SJSA1 (cell line): ENCODE data around the gene ABLIM2. TPM values are rescaled to one million over a fixed set of nuclear protein-coding genes. Genes with fewer than 3 reads are reported as not detected.

ENCODE experiments used
- DNase-seq, 2 experiments: peaks; one replicate each; pipeline ENCODE4 v3.0.0-alpha.2; 2015 to 2020; ENCODE audit warnings: low spot score in 2 of 2, low read depth in 1 of 2
- H3K27ac ChIP-seq: fragments of 250-450 bp; sonication (Bioruptor Pico); 2 replicates; pipeline ENCODE4 v1.5.1; 2020; ENCODE audit warnings: mild to moderate bottlenecking, moderate library complexity
- H3K27me3 ChIP-seq: fragments of 250-450 bp; sonication (Bioruptor Pico); replicated peaks from 2 replicates; pipeline ENCODE4 v1.5.1; 2020; ENCODE audit warnings: mild to moderate bottlenecking, moderate library complexity
- H3K36me3 ChIP-seq: fragments of 250-450 bp; sonication (Bioruptor Pico); 2 replicates; pipeline ENCODE4 v1.5.1; 2020; ENCODE audit warnings: mild to moderate bottlenecking
- H3K4me1 ChIP-seq: fragments of 250-450 bp; sonication (Bioruptor Pico); replicated peaks from 2 replicates; pipeline ENCODE4 v1.6.1; 2021; ENCODE audit warnings: mild to moderate bottlenecking
- H3K4me3 ChIP-seq: fragments of 250-450 bp; sonication (Bioruptor Pico); 2 replicates; pipeline ENCODE4 v1.5.1; 2020; ENCODE audit warnings: mild to moderate bottlenecking
- H3K9me3 ChIP-seq: fragments of 250-450 bp; sonication (Bioruptor Pico); replicated peaks from 2 replicates; pipeline ENCODE4 v1.5.1; 2020; ENCODE audit warnings: mild to moderate bottlenecking
- total RNA-seq: library from RNA; depleted of rRNA; stranded (reverse); fragments of >200 nt; shearing (Covaris generic); gene quantifications from 2 replicates; pipeline ENCODE4 v1.2.3, GENCODE V29; 2014

Gene ABLIM2
- total RNA-seq, 1 experiment from 2014 or later: 0.13 TPM

DNA sequence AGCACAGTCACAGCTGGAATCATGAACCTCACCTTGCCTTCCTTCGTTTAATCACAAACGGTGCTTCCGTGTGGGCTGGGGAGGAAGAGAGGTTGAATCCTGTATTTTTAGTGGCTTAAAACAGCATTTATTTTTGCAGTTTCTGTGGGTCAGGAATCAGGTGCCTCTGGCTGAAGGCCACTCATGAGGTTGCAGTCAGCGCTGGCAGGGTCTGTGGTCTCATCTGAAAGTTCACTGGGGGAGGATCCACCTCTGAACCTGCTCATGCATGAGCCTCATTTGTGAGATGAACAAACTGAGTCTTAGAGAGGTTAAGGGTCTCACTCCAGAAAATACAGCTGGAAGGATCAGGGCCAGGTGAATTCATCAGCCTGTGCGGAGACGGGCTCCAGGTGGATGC lies 17.1 kb upstream of the ABLIM2 start:
- Histone ChIP-seq H3K27ac (no peak overlapping the region), H3K36me3 (no peaks in the 10 kb centered on the region), H3K4me3 (no peak overlapping the region), H3K9me3 (no peaks in the 10 kb centered on the region), H3K27me3 (peaks cover 8% of the 10 kb centered on the region; the same call in 1 of the 2 replicates), H3K4me1 (no peaks in the 10 kb centered on the region)
- DNase-seq: no peak

DNA sequence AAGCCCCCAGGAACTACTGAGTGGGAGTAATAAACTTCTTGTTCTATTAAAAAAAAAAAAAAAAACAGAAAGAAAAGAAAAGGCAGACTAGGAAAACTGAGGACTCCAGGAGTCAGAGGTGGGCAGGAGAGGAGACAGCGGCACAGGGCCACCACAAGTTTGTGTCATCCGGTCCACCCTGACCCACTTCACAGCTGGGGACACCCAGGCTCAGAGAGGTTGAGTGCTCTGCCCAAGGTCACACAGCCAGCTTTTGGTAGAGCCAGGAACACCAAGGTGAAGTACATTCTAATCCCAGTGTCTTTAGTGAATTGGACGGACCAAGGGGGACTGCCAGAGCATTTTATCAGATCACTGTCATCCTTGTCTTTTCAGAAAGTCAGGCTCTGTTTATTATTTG lies 16.4 kb upstream of the ABLIM2 start:
- Histone ChIP-seq H3K4me1 (no peaks in the 10 kb centered on the region), H3K27me3 (peaks cover 10% of the 10 kb centered on the region; the same call in 1 of the 2 replicates), H3K36me3 (no peaks in the 10 kb centered on the region), H3K9me3 (no peaks in the 10 kb centered on the region), H3K27ac (no peak overlapping the region), H3K4me3 (no peak overlapping the region)
- no peak for DNase-seq

DNA sequence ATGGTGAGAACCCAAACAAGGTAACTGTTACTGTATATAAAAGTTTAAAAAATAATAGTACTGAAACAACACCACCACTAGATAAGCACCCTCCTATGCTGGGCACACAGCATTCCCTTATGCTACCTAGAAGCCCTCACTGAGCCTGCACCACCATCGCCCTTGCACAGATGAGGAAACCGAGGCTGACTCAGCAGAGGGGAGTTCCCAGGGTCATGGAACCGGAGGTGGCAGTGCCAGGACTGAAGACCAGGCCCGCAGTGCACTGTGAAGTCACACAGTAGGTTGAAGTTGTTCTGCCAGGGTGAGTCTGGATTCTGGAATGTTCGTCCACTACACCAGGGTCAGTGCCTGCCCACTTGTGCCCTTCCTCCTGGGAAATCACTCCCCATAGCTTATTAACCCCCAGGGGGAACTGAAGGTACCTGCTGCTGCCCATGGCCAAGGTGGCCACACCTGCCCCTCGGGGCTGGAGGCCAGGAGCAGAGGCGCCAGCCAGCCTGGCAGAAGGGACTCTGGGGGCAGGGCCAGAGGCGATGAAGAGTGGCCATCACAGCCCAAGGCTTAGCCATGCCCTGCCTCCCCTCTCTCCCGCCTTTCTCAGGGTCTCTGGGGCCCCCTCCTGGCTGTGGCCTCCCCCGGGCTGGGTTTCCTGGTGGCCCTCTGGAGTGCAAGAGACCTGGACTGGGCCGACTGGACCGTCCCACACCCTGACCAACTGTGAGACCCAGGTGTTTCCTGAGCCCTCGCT lies 15.1 kb upstream of the ABLIM2 start:
- Histone ChIP-seq H3K4me3 (no peak overlapping the region), H3K27me3 (peaks cover 10% of the 10 kb centered on the region; the same call in 1 of the 2 replicates), H3K4me1 (no peaks in the 10 kb centered on the region), H3K27ac (no peak overlapping the region), H3K36me3 (no peaks in the 10 kb centered on the region), H3K9me3 (peaks cover 2% of the 10 kb centered on the region)
- DNase-seq: no peak

DNA sequence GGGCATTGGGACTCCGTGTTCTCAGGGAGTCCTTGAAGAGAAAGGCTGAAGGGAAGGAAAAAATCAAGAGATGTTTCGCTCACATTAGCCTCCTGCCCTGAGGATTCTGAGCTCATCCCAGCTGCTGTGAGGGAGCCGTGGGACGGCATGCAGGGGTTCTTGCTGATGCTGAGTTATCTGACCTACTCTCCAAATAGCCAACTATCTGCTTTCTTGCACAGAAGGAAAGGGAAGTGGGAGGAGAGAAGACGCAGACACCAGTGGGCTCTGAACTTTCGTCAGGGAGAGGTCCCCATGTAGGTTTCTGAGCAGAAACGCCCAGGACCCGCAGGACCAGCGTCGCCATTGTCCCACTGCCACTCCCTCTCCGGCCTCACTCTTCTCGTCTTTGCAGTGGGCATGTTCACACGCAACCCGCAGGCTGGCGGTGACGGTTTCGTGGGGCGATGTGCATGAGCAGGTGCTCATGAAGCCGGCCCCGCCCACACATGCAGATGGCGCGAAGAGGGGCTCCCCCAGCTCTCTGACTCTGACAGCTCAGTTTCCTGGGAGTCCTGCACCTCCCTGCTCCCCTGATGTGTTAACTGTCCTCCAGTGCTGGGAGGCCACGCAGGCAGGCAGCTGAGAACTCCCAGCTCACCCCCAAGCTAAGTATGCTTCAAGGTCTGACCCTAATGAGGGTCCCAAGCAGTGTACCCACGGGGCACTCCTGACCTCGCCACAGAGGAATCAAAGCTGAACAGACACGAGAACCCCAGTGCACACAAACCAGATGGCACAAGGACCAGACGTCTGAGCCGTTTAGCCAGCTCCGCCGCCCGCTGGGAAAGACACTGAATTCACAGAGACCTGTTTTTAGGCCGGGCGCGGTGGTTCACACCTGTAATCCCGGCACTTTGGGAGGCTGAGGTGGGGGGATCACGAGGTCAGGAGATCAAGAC lies 13.6 kb upstream of the ABLIM2 start:
- no peak for DNase-seq
- Histone ChIP-seq H3K27me3 (peaks cover 16% of the 10 kb centered on the region; the same call in 1 of the 2 replicates), H3K4me1 (no peaks in the 10 kb centered on the region), H3K9me3 (peaks cover 11% of the 10 kb centered on the region), H3K27ac (no peak overlapping the region), H3K4me3 (no peak overlapping the region), H3K36me3 (no peaks in the 10 kb centered on the region)

DNA sequence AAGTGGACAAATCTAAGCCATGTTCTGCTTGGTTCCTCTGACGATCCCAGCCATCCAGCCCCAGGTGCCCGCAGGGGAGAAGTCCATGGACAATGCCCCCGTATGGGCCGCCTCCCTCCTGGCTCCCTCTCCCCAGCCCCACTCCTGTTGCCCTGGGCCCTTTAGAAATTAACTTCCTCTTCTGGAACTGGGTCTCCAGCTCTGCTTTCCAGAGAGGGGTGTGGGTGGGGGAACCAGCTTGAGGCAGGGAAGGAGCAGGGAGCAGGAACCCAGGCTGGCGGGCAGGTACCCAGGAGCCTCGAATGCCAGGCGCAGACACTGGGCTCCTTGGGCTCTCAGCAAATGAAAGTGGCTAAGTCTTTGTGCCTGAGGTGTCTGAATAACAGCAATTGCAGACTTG lies 12.7 kb upstream of the ABLIM2 start:
- no peaks in the 10 kb centered on the region for H3K4me1 ChIP-seq
- no peak for DNase-seq
- H3K36me3 ChIP-seq: no peaks in the 10 kb centered on the region
- no peak overlapping the region for H3K27ac ChIP-seq
- no peak overlapping the region for H3K4me3 ChIP-seq
- peaks cover 11% of the 10 kb centered on the region for H3K9me3 ChIP-seq
- H3K27me3 ChIP-seq: peaks cover 16% of the 10 kb centered on the region; the same call in 1 of the 2 replicates

DNA sequence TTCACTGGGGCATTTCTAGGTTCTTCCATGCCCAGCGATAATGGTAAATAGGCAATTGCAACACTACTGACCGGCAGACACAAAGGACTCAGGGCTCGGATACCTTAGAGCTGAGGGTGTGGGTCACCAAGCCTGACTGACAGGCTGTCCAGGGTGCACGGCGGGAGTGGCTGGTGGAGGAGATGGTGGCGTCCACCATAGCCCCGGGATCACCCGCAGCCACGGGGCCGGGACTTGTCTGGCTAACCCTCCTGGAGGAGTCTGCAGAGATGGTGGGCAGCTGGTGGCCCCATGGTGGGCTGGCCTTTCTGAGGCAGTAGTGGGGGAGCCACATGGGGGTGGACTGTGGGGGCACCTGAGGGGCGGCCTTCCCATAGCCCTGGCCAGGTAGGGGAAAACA lies 11.7 kb upstream of the ABLIM2 start:
- H3K4me3 ChIP-seq: no peak overlapping the region
- no peaks in the 10 kb centered on the region for H3K36me3 ChIP-seq
- H3K27ac ChIP-seq: no peak overlapping the region
- H3K9me3 ChIP-seq: peaks cover 11% of the 10 kb centered on the region
- DNase-seq: no peak
- H3K4me1 ChIP-seq: no peaks in the 10 kb centered on the region
- peaks cover 16% of the 10 kb centered on the region for H3K27me3 ChIP-seq

DNA sequence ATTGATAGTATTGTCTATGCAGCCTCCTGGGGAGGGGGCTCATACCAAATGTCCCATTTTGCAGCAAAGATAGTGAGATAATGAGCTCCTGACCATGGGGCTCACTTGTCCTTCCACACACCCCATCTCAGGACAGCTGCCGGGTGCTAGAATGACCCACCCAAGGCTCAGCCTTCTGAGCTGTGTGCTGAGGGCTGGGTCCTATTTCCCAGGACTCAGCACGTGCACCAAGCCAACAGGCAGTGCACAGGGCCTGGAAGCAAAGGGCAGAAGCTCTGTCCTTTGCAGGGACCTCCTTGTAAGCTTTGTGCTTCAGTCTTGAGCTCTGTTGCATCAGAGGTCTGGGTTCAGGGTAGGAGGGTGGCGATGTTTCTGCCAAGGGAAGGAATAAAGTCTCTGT lies 11.2 kb upstream of the ABLIM2 start:
- Histone ChIP-seq H3K27me3 (peaks cover 18% of the 10 kb centered on the region), H3K27ac (no peak overlapping the region)

DNA sequence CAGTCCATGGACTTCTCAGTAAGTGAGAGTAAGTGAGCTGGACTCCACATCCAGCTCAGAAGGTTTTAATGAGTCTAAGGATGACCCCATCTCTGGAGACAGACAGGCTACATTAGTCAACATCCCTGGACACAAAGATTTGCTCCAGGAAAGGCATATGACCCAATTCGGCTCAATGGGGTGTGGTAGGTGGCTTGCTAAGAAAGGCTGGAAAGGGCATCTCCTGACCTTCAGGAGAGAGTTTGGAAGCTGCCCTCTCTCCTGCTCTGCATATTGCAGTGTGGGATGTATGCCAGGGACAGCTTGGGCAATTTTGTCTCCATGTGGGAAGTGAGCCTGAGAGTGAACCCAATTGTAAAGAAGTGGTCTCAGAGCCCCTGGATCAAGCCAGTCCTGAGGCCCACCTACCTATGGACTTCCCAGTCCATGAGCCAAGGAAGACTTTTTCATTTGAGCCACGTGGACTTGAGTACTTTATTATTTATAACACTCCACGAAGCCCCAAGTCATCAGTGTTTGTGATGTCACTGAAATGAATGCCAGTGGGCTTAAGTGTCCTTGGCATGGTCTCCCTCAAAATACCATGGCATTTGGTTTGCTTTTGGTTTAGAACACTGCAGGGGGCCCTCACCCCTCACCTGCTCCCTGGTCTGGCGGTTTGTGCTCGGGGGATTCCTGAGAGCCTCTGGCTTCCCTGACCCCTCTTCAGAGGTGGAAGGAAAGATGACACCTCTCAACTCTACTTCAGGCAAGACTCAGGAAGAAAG lies 10.4 kb upstream of the ABLIM2 start:
- H3K27me3 ChIP-seq: peaks cover 26% of the 10 kb centered on the region
- no peaks in the 10 kb centered on the region for H3K4me1 ChIP-seq
- H3K4me3 ChIP-seq: no peak overlapping the region
- H3K27ac ChIP-seq: no peak overlapping the region
- no peak for DNase-seq
- peaks cover 11% of the 10 kb centered on the region for H3K9me3 ChIP-seq
- no peaks in the 10 kb centered on the region for H3K36me3 ChIP-seq

More for the DNA sequence above, 11.2 kb upstream of the ABLIM2 start:
- no peak for DNase-seq
- no peaks in the 10 kb centered on the region for H3K4me1 ChIP-seq
- H3K9me3 ChIP-seq: peaks cover 11% of the 10 kb centered on the region
- H3K4me3 ChIP-seq: no peak overlapping the region
- H3K36me3 ChIP-seq: no peaks in the 10 kb centered on the region

DNA sequence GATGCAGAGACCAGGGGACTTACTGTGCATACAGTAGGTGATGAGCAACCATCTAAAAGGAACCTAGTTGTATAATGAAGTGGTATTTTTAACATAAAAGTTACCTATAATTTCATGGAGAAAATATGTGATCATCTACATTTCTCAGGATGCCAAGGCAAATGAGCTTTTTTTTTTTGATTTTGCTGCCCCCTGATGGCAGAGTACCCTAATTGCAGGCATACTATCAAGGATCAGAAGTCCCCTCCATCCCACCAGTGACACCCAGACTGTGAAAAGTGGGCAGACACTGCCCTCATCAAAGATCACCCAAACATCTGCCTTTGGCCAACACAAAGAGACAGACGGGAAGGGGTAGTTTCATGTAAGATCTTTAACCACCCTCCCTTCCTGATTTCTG lies 9.6 kb upstream of the ABLIM2 start:
- Histone ChIP-seq H3K9me3 (peaks cover 11% of the 10 kb centered on the region), H3K27ac (no peak overlapping the region), H3K4me3 (no peak overlapping the region), H3K36me3 (no peaks in the 10 kb centered on the region), H3K27me3 (peaks cover 33% of the 10 kb centered on the region), H3K4me1 (no peaks in the 10 kb centered on the region)
- DNase-seq: no peak

DNA sequence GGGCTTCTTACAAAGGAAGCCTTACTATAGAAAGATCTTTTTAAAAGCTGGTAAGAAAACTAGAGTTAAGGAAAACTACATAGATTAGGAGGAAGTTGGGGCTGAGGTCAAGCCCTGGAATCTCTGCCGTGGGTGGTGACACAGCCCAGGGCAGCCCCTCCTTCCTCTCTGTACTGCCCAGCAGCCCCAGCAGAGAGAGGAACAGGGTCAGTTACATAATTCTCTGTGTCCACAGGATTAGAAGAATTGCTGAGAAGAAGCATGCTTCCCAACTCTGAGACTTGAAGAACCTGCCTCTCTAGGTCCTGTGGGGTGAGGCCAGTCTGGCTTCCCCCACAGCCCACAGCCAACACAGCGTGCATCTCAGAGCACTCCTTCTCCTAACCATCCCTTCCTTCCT lies 9.2 kb upstream of the ABLIM2 start:
- no peaks in the 10 kb centered on the region for H3K36me3 ChIP-seq
- no peak overlapping the region for H3K27ac ChIP-seq
- no peak overlapping the region for H3K4me3 ChIP-seq
- peaks cover 11% of the 10 kb centered on the region for H3K9me3 ChIP-seq
- no peaks in the 10 kb centered on the region for H3K4me1 ChIP-seq
- DNase-seq: no peak
- peaks cover 33% of the 10 kb centered on the region for H3K27me3 ChIP-seq

DNA sequence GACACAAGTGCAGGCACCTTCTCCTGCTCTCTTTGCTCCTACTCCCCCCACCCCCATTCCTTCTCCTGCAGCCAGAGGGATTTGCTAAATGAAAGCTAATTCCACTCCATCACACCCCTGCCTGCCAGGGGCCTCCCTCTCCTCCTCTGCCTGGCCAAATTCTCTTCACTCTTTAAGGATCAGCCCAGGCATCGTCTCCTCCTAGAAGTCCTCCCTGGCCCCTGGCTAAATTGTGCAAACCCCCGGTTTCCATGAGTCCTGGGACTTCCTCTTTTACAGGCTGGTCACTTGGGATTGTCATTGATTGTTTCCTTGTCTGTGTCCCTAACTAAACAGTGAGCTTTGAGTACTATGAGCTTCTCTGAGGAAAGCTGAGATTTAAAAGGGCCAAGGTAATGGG lies 8.7 kb upstream of the ABLIM2 start:
- no peak for DNase-seq
- Histone ChIP-seq H3K9me3 (peaks cover 11% of the 10 kb centered on the region), H3K27me3 (peaks cover 33% of the 10 kb centered on the region), H3K4me3 (no peak overlapping the region), H3K36me3 (no peaks in the 10 kb centered on the region), H3K27ac (no peak overlapping the region), H3K4me1 (no peaks in the 10 kb centered on the region)

DNA sequence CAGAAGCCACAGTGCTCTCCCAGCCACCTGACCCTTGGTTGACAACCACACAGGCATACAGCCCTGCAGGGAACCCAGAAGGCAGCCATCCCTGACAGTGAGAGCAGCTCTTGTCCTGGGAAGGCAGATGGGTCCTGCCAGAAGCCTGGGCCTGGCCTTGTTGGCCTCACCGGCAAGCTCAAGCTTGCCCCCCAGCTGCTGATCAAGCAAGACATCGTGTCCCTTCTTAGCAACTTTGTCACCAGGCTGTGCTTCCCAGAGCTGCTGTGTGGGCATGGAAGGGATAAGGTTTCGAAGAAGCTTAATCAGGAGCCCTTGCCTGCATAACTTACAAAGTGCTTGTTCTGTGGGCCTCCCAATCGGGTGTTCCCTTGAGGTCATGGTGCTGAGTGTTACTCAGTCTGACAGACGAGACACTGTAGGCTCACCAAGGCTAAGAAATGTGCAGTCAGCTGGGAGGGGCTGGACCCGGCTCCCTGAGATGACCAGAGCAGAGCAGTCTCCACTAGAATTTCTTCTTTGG lies 6.8 kb upstream of the ABLIM2 start:
- Histone ChIP-seq H3K27ac (no peak overlapping the region), H3K36me3 (no peaks in the 10 kb centered on the region), H3K4me3 (no peak overlapping the region), H3K27me3 (peaks cover 27% of the 10 kb centered on the region), H3K9me3 (peaks cover 11% of the 10 kb centered on the region), H3K4me1 (no peaks in the 10 kb centered on the region)
- no peak for DNase-seq

DNA sequence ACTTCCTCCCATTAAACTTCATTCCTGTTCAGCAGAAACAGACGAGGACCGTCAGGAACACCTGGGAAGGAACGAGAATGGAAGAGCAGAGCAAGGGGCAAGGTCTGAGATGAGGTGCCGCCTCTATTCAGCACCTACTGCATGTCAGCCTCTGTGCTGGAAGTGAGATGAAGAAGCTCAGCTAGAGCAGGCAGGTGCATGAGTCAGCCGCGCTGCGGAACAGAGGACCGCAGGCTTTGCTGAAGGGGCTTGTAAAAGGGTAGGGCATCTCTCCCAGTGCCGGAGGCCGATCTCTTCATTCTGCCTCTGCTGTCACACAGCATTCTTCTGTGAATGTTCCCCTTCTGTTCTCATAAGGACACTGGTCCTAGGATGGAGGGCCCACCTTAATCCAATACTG lies 6.1 kb upstream of the ABLIM2 start:
- Histone ChIP-seq H3K27ac (no peak overlapping the region), H3K9me3 (peaks cover 11% of the 10 kb centered on the region), H3K4me1 (peaks cover under 1% of the 10 kb centered on the region; the same call in 1 of the 2 replicates), H3K27me3 (peaks cover 26% of the 10 kb centered on the region), H3K36me3 (no peaks in the 10 kb centered on the region), H3K4me3 (no peak overlapping the region)
- DNase-seq: no peak
